Smooth muscle cell (in vitro differentiated cells): ENCODE measurements around the gene CALML3. TPM values are rescaled to one million over a fixed set of nuclear protein-coding genes. Genes with fewer than 3 reads are reported as not detected.

Experiments
- DNase-seq: peaks from one replicate; lab custom pipeline; 2025; ENCODE audit not compliant: unreplicated experiment; lab: John Stamatoyannopoulos, UW
- H2AFZ ChIP-seq: fragments of 200-600 bp; sonication (generic); 2 replicates; pipeline ENCODE4 v1.6.0; 2016; ENCODE audit warnings: antibody characterized with exemption, low read depth, mild to moderate bottlenecking
- H3F3A ChIP-seq: fragments of 200-600 bp; sonication (generic); 2 replicates; pipeline ENCODE4 v1.6.0; 2017; ENCODE audit warnings: antibody characterized with exemption, low read depth
- H3K27ac ChIP-seq: fragments of 200-600 bp; sonication (generic); 2 replicates; pipeline ENCODE4 v1.5.1; 2016; ENCODE audit warnings: low read depth, mild to moderate bottlenecking
- H3K27me3 ChIP-seq: fragments of 200-600 bp; sonication (generic); 2 replicates; pipeline ENCODE4 v1.6.1; 2016; ENCODE audit warnings: low read depth, mild to moderate bottlenecking
- H3K36me3 ChIP-seq: fragments of 200-600 bp; sonication (generic); 2 replicates; pipeline ENCODE4 v1.5.1; 2016; ENCODE audit warnings: low read depth
- H3K4me1 ChIP-seq: fragments of 200-600 bp; sonication (generic); 2 replicates; pipeline ENCODE4 v1.5.1; 2016; ENCODE audit warnings: low read depth
- H3K4me2 ChIP-seq: fragments of 200-600 bp; sonication (generic); 2 replicates; pipeline ENCODE4 v1.6.0; 2016; ENCODE audit warnings: mild to moderate bottlenecking
- H3K4me3 ChIP-seq: fragments of 200-600 bp; sonication (generic); 2 replicates; pipeline ENCODE4 v1.5.1; 2016; ENCODE audit warnings: mild to moderate bottlenecking
- H3K79me2 ChIP-seq: fragments of 200-600 bp; sonication (generic); 2 replicates; pipeline ENCODE4 v1.6.0; 2016; ENCODE audit warnings: low read depth, mild to moderate bottlenecking
- H3K9ac ChIP-seq: fragments of 200-600 bp; sonication (generic); 2 replicates; pipeline ENCODE4 v1.6.0; 2016; ENCODE audit warnings: low read depth
- H3K9me3 ChIP-seq: fragments of 200-600 bp; sonication (generic); replicated peaks from 2 replicates; pipeline ENCODE4 v1.5.1; 2016; ENCODE audit warnings: low read depth
- H4K20me1 ChIP-seq: fragments of 200-600 bp; sonication (generic); 2 replicates; pipeline ENCODE4 v1.6.0; 2016; ENCODE audit warnings: low read depth
- CTCF ChIP-seq: fragments of 200-600 bp; sonication (generic); IDR thresholded peaks from 2 replicates; pipeline ENCODE4 v1.5.1; 2017; ENCODE audit warnings: borderline replicate concordance, mild to moderate bottlenecking, antibody characterized with exemption; ENCODE audit not compliant: insufficient read depth, poor library complexity, severe bottlenecking
- WGBS: methylation state at CpG from one replicate; pipeline ENCODE4 v1.1.7; 2016; ENCODE audit warnings: low lambda C conversion rate; 5-methylcytosine and 5-hydroxymethylcytosine counted together
- polyA plus RNA-seq: library from polyadenylated mRNA; unstranded; fragments of >200 nt; fragmentation: Nextera tagmentation; extraction: Ambion mirVana; gene quantifications from 2 replicates; pipeline ENCODE4 v1.2.1, GENCODE V29; 2016
- total RNA-seq: library from RNA; depleted of rRNA; stranded (reverse); fragments of >200 nt; gene quantifications from 2 replicates; pipeline ENCODE4 v1.2.3, GENCODE V29; 2014

The CALML3 gene
- total and polyA plus RNA-seq, 2 experiments from 2014 or later: 0.49 TPM; not detected in 1

GRCh38 chr10:5488272-5489161 is 36.2 kb upstream of the CALML3 start:
- Histone ChIP-seq H3K27ac (no peak overlapping the region), H3K79me2 (no peaks in the 10 kb centered on the region), H3K4me3 (no peak overlapping the region), H3K27me3 (no peaks in the 10 kb centered on the region), H2AFZ (no peak overlapping the region), H3K9ac (no peak overlapping the region), H3K9me3 (no peaks in the 10 kb centered on the region), H4K20me1 (no peaks in the 10 kb centered on the region), H3K36me3 (no peaks in the 10 kb centered on the region), H3K4me1 (no peaks in the 10 kb centered on the region), H3K4me2 (no peak overlapping the region), H3F3A (no peaks in the 10 kb centered on the region)
- no peak for DNase-seq
- 86% methylated on average over 27 of the region's 27 CpGs for WGBS
- TF ChIP-seq CTCF: no peak

- Histone ChIP-seq H3K27me3 (no peaks in the 10 kb centered on the region), H3F3A (no peaks in the 10 kb centered on the region), H3K27ac (no peak overlapping the region), H3K4me1 (no peaks in the 10 kb centered on the region), H3K4me3 (no peak overlapping the region), H3K9ac (no peak overlapping the region), H3K9me3 (no peaks in the 10 kb centered on the region), H2AFZ (no peak overlapping the region), H3K79me2 (no peaks in the 10 kb centered on the region), H3K4me2 (no peak overlapping the region), H4K20me1 (no peaks in the 10 kb centered on the region), H3K36me3 (no peaks in the 10 kb centered on the region)
- no peak for TF ChIP-seq CTCF
- WGBS: 92% methylated on average over 4 of the region's 4 CpGs
- no peak for DNase-seq
Measured at GRCh38 chr10:5490032-5490431, 34.7 kb upstream of the CALML3 start.

- DNase-seq: no peak
- H3K27me3 ChIP-seq: no peaks in the 10 kb centered on the region
- no peaks in the 10 kb centered on the region for H3F3A ChIP-seq
- H3K4me2 ChIP-seq: no peak overlapping the region
- H4K20me1 ChIP-seq: no peaks in the 10 kb centered on the region
- H3K4me1 ChIP-seq: no peaks in the 10 kb centered on the region
- no peaks in the 10 kb centered on the region for H3K79me2 ChIP-seq
- no peak overlapping the region for H3K27ac ChIP-seq
- H3K9me3 ChIP-seq: no peaks in the 10 kb centered on the region
- H2AFZ ChIP-seq: no peak overlapping the region
- H3K36me3 ChIP-seq: no peaks in the 10 kb centered on the region
- no peak overlapping the region for H3K4me3 ChIP-seq
- no peak for TF ChIP-seq CTCF
- WGBS: 94% methylated on average over 10 of the region's 10 CpGs
- H3K9ac ChIP-seq: no peak overlapping the region
Measured at GRCh38 chr10:5490698-5491464, 33.9 kb upstream of the CALML3 start.
